ENCODE results near the gene DPP6.

GRCh38 chr7:154905615-154906014 lies 853.4 kb downstream of the DPP6 start:
- TF ChIP-seq POLR2A (IDR thresholded peaks at IDR 0.05; ENCODE audit: low read length): no peak
- no peak for TF ChIP-seq GATA1 (IDR thresholded peaks at IDR 0.05; ENCODE audit: low read depth, low read length)
